Gastrocnemius medialis (tissue), 4 donors: ENCODE results near the gene SH3BP1. TPM values are rescaled to one million over a fixed set of nuclear protein-coding genes. Genes with fewer than 3 reads are reported as not detected.
A peak's percentile ranks its signal among the peaks of the same experiment; 100 is the strongest.

Experiments used
- ATAC-seq, 2 donors: fragments of 150-250 bp; one replicate each; pipeline ENCODE4 v1.9.1; 2016
- DNase-seq, 2 donors: peaks; one replicate each; pipeline ENCODE4 v3.0.0-alpha.2; 2019
- H3K27ac ChIP-seq, 4 donors: fragments of 200-600 bp; sonication (generic); 1 replicate in 1 of 4; 2 replicates in 3 of 4; pipeline ENCODE4 v1.5.1; 2016 to 2018; ENCODE audit warnings: mild to moderate bottlenecking in 2 of 4, moderate library complexity in 1 of 4
- H3K27me3 ChIP-seq, 3 donors: fragments of 200-600 bp; sonication (generic) in 2 of 3; 1 replicate in 1 of 3; 2 replicates in 2 of 3; pipeline versions ENCODE4 v1.5.1 to v1.6.0; 2016 to 2019; ENCODE audit warnings: mild to moderate bottlenecking in 1 of 3, moderate library complexity in 1 of 3
- H3K36me3 ChIP-seq, 2 donors: fragments of 200-600 bp; sonication (generic) in 1 of 2; one replicate each; pipeline ENCODE4 v1.5.1; 2017 to 2018
- H3K4me1 ChIP-seq, 2 donors: fragments of 200-600 bp; sonication (generic) in 1 of 2; one replicate each; pipeline ENCODE4 v1.5.1; 2016 to 2017; ENCODE audit warnings: mild to moderate bottlenecking in 2 of 2
- H3K4me3 ChIP-seq, 4 donors: fragments of 200-600 bp; sonication (generic) in 3 of 4; 1 replicate in 1 of 4; 2 replicates in 3 of 4; pipeline ENCODE4 v1.5.1; 2016 to 2019; ENCODE audit warnings: mild to moderate bottlenecking in 2 of 4
- H3K9me3 ChIP-seq, 3 donors: fragments of 200-600 bp; sonication (generic) in 2 of 3; 1 replicate in 1 of 3; 2 replicates in 2 of 3; pipeline ENCODE4 v1.5.1; 2016 to 2019
- CTCF ChIP-seq, 5 experiments: fragments of 450-650 bp in 3 of 5; fragments of 200-600 bp in 2 of 5; sonication (generic) in 2 of 5; IDR thresholded peaks in 4 of 5; conservative IDR thresholded peaks in 1 of 5; 1 replicate in 4 of 5; 2 replicates in 1 of 5; pipeline ENCODE4 v1.5.1; 2016 to 2019; ENCODE audit warnings: antibody characterized with exemption in 5 of 5, mild to moderate bottlenecking in 3 of 5, moderate library complexity in 3 of 5
- POLR2A ChIP-seq, 2 donors: fragments of 450-650 bp; IDR thresholded peaks; one replicate each; pipeline ENCODE4 v1.6.1; 2017; ENCODE audit warnings: antibody characterized with exemption in 2 of 2, mild to moderate bottlenecking in 2 of 2, moderate library complexity in 2 of 2
- in situ Hi-C, 4 donors: fragments of 200-750 bp; cut with MboI; loops; one replicate each; pipeline versions ENCODE4 v1.15.0 to v1.8.0; 2017; ENCODE audit warnings: low sequenced_read_pairs in 4 of 4
- intact Hi-C: fragments of 100-400 bp; cut with DNase I; formaldehyde crosslinking; loops from one replicate; pipeline ENCODE4 v1.15.1; 2023; ENCODE audit warnings: low total_unique reads
- total RNA-seq, 4 donors: library from RNA; depleted of rRNA; stranded (reverse); fragments of >200 nt; gene quantifications; one replicate each; pipeline versions ENCODE4 v1.1.0 to v1.2.3, GENCODE V29; 2016

SH3BP1 gene
- total RNA-seq, 4 donors from 2014 or later = 1.1 to 1.8 (median 1.6) TPM; not detected in 1

- Histone ChIP-seq H3K27ac (no peak overlapping the region), H3K4me1 (peaks cover 0 to 9% of the 10 kb centered on the region in 2 donors), H3K9me3 (no peaks in the 10 kb centered on the region), H3K36me3 (no peaks in the 10 kb centered on the region), H3K27me3 (peaks cover 7 to 14% (median 12%) of the 10 kb centered on the region in 3 donors), H3K4me3 (no peak overlapping the region)
- DNase-seq (no peak), ATAC-seq (no peak)
- no peak for TF ChIP-seq CTCF (IDR thresholded peaks at IDR 0.05 in 4 of 5, conservative IDR thresholded peaks at IDR 0.05 in 1 of 5)
- TF ChIP-seq POLR2A (IDR thresholded peaks at IDR 0.05) = no peak
- in situ Hi-C loops (loop anchor here in 1 of 4 donors (25.0 kb wide), 1 partner anchor 146 kb away; no protein-coding TSS in a partner anchor), intact Hi-C loops (no loop called here)
These were observed 2.1 kb downstream of the SH3BP1 start for GRCh38 chr22:37641561-37641949.

GRCh38 chr22:37643225-37643847 lies 3.9 kb downstream of the SH3BP1 start:
- peak; percentile 77 to 96 (median 94) for TF ChIP-seq CTCF (IDR thresholded peaks at IDR 0.05 in 4 of 5, conservative IDR thresholded peaks at IDR 0.05 in 1 of 5)
- no peak for TF ChIP-seq POLR2A (IDR thresholded peaks at IDR 0.05)
- Histone ChIP-seq H3K27ac (no peak overlapping the region), H3K36me3 (no peaks in the 10 kb centered on the region), H3K9me3 (no peaks in the 10 kb centered on the region), H3K27me3 (peaks cover 7 to 14% (median 12%) of the 10 kb centered on the region in 3 donors), H3K4me3 (no peak overlapping the region), H3K4me1 (peaks cover 0 to 9% of the 10 kb centered on the region in 2 donors)
- in situ Hi-C loops = loop anchor here in 1 of 4 donors (25.0 kb wide), 1 partner anchor 144 kb away; no protein-coding TSS in a partner anchor
- peak; percentile 38 to 77 for DNase-seq
- intact Hi-C loops = loop anchor here (1.0 kb wide), 1 partner anchor 38 kb away; no protein-coding TSS in a partner anchor
- peak; percentile 79 to 88 for ATAC-seq

DNA sequence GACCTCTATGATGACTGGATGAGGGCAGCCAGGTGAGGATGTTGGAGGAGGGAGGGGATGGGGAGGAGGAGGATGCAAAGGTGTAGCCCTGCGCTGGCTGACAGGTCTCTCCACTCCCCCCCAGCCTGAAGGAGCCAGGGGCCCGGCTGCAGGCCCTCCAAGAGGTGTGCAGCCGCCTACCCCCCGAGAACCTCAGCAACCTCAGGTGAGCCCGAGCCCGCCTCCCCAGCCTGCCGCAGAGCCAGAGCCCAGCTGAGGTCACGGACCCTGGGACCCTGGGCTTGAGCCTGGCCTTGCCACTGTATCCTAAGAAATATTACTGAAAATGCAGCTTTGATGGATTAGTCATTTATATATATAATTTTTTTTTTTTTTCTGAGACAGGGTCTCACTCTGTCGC lies 7.8 kb downstream of the SH3BP1 start:
- Histone ChIP-seq H3K27me3 (no peaks in the 10 kb centered on the region), H3K4me3 (no peak overlapping the region), H3K4me1 (peaks cover 0 to 3% of the 10 kb centered on the region in 2 donors), H3K9me3 (no peaks in the 10 kb centered on the region), H3K27ac (no peak overlapping the region), H3K36me3 (no peaks in the 10 kb centered on the region)
- in situ Hi-C loops (loop anchor here in 2 of 4 donors (5.0 to 25.0 kb wide), 2 partner anchors 35 to 140 kb away; no protein-coding TSS in a partner anchor), intact Hi-C loops (no loop called here)
- TF ChIP-seq CTCF (IDR thresholded peaks at IDR 0.05 in 4 of 5, conservative IDR thresholded peaks at IDR 0.05 in 1 of 5) (no peak), POLR2A (IDR thresholded peaks at IDR 0.05) (no peak)
- ATAC-seq (no peak), DNase-seq (no peak)

- intact Hi-C loops (no loop called here), in situ Hi-C loops (loop anchor here in 2 of 4 donors (5.0 to 25.0 kb wide), 2 partner anchors 34 to 139 kb away; no protein-coding TSS in a partner anchor)
- Histone ChIP-seq H3K9me3 (no peaks in the 10 kb centered on the region), H3K27me3 (no peaks in the 10 kb centered on the region), H3K4me1 (peaks cover 0 to 2% of the 10 kb centered on the region in 2 donors), H3K27ac (no peak overlapping the region), H3K36me3 (no peaks in the 10 kb centered on the region), H3K4me3 (no peak overlapping the region)
- TF ChIP-seq CTCF (IDR thresholded peaks at IDR 0.05 in 4 of 5, conservative IDR thresholded peaks at IDR 0.05 in 1 of 5) = no peak
- no peak for TF ChIP-seq POLR2A (IDR thresholded peaks at IDR 0.05)
- DNase-seq = no peak
- no peak for ATAC-seq
These were observed 8.5 kb downstream of the SH3BP1 start for GRCh38 chr22:37647928-37648327.
